ENCODE measurements around the gene HOXB2. TPM values are rescaled to one million over a fixed set of nuclear protein-coding genes. Genes with fewer than 3 reads are reported as not detected.

The HOXB2 gene
- polyA plus RNA-seq, 3 donors: 1.6 to 3.8 (median 3.3) TPM

GRCh38 chr17:48564188-48565021 is 19.5 kb upstream of the HOXB2 start:
- H3K36me3 ChIP-seq (replicated peaks in 1 of 2; ENCODE audit: control insufficient read depth in 1 of 2, insufficient read depth in 2 of 2, low read length in 2 of 2): no peaks in the 10 kb centered on the region
- no peak overlapping the region for H3K4me2 ChIP-seq (replicated peaks; ENCODE audit: extremely low read depth, low read length, poor library complexity, severe bottlenecking)
- no peak overlapping the region for H3K27ac Mint-ChIP-seq
- no peaks in the 10 kb centered on the region for H3K79me2 ChIP-seq (ENCODE audit: insufficient read depth, low read length)
- WGBS (ENCODE audit: insufficient coverage): 29% methylated on average over 66 of the region's 73 CpGs
- H3K4me1 Mint-ChIP-seq: peaks cover 10% of the 10 kb centered on the region
- peaks cover 27 to 30% (median 29%) of the 10 kb centered on the region in 3 donors for H3K27me3 Mint-ChIP-seq (ENCODE audit: low read depth in 3 of 3)
- H3K4me1 ChIP-seq (ENCODE audit: control insufficient read depth in 1 of 2, insufficient read depth in 2 of 2, low read length in 2 of 2): peaks cover 0 to 4% of the 10 kb centered on the region in 2 donors
- TF ChIP-seq, protein P1, sequence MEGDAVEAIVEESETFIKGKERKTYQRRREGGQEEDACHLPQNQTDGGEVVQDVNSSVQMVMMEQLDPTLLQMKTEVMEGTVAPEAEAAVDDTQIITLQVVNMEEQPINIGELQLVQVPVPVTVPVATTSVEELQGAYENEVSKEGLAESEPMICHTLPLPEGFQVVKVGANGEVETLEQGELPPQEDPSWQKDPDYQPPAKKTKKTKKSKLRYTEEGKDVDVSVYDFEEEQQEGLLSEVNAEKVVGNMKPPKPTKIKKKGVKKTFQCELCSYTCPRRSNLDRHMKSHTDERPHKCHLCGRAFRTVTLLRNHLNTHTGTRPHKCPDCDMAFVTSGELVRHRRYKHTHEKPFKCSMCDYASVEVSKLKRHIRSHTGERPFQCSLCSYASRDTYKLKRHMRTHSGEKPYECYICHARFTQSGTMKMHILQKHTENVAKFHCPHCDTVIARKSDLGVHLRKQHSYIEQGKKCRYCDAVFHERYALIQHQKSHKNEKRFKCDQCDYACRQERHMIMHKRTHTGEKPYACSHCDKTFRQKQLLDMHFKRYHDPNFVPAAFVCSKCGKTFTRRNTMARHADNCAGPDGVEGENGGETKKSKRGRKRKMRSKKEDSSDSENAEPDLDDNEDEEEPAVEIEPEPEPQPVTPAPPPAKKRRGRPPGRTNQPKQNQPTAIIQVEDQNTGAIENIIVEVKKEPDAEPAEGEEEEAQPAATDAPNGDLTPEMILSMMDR (IDR thresholded peaks at IDR 0.05): no peak
- no peak for DNase-seq
- peaks cover 41 to 70% of the 10 kb centered on the region in 2 donors for H3K27me3 ChIP-seq (ENCODE audit: control insufficient read depth in 2 of 2, insufficient read depth in 2 of 2, low read length in 2 of 2)
- no peak overlapping the region for H2AFZ ChIP-seq (ENCODE audit: insufficient read depth, low read depth, low read length, poor library complexity, severe bottlenecking)
- peak overlapping the region in 1 of 2 donors; percentile 67 for H3K4me3 Mint-ChIP-seq
- no peak overlapping the region for H3K27ac ChIP-seq (ENCODE audit: low read depth in 1 of 2, low read length in 2 of 2)
- H3K9me3 Mint-ChIP-seq: peaks cover 0 to 8% (median 2%) of the 10 kb centered on the region in 7 donors
- H3K9me3 ChIP-seq (replicated peaks in 1 of 2; ENCODE audit: control insufficient read depth in 1 of 2, insufficient read depth in 1 of 2, low read length in 2 of 2): no peaks in the 10 kb centered on the region
- intact Hi-C loops (cut with micrococcal nuclease): no loop called here
- no peak overlapping the region for H3K9ac ChIP-seq (ENCODE audit: insufficient read depth, low read length, poor library complexity, severe bottlenecking)
- H3K4me3 ChIP-seq (replicated peaks in 1 of 3; ENCODE audit: low read depth in 2 of 3, low read length in 3 of 3): no peak overlapping the region
- H4K20me1 ChIP-seq (ENCODE audit: insufficient read depth, low read length): no peaks in the 10 kb centered on the region
- H3K36me3 Mint-ChIP-seq: peaks cover 2 to 8% of the 10 kb centered on the region in 2 donors

GRCh38 chr17:48563867-48564187 is 18.9 kb upstream of the HOXB2 start:
- Mint-ChIP-seq H3K27me3 (ENCODE audit: low read depth in 3 of 3) (peaks cover 29 to 32% (median 31%) of the 10 kb centered on the region in 3 donors), H3K36me3 (peaks cover 2 to 8% of the 10 kb centered on the region in 2 donors), H3K9me3 (peaks cover 0 to 6% (median 2%) of the 10 kb centered on the region in 7 donors), H3K4me1 (peaks cover 7% of the 10 kb centered on the region), H3K27ac (no peak overlapping the region), H3K4me3 (peak overlapping the region in 1 of 2 donors; percentile 56)
- H3K9ac ChIP-seq (ENCODE audit: insufficient read depth, low read length, poor library complexity, severe bottlenecking): no peak overlapping the region
- WGBS (ENCODE audit: insufficient coverage): 79% methylated on average over 4 of the region's 10 CpGs
- H3K4me2 ChIP-seq (replicated peaks; ENCODE audit: extremely low read depth, low read length, poor library complexity, severe bottlenecking): no peak overlapping the region
- no peaks in the 10 kb centered on the region for H3K9me3 ChIP-seq (replicated peaks in 1 of 2; ENCODE audit: control insufficient read depth in 1 of 2, insufficient read depth in 1 of 2, low read length in 2 of 2)
- TF ChIP-seq, protein P1 (IDR thresholded peaks at IDR 0.05): no peak
- no peaks in the 10 kb centered on the region for H4K20me1 ChIP-seq (ENCODE audit: insufficient read depth, low read length)
- H3K27ac ChIP-seq (ENCODE audit: low read depth in 1 of 2, low read length in 2 of 2): no peak overlapping the region
- DNase-seq: no peak
- peaks cover 35 to 64% of the 10 kb centered on the region in 2 donors for H3K27me3 ChIP-seq (ENCODE audit: control insufficient read depth in 2 of 2, insufficient read depth in 2 of 2, low read length in 2 of 2)
- H3K36me3 ChIP-seq (replicated peaks in 1 of 2; ENCODE audit: control insufficient read depth in 1 of 2, insufficient read depth in 2 of 2, low read length in 2 of 2): no peaks in the 10 kb centered on the region
- no peak overlapping the region for H2AFZ ChIP-seq (ENCODE audit: insufficient read depth, low read depth, low read length, poor library complexity, severe bottlenecking)
- peaks cover 0 to 4% of the 10 kb centered on the region in 2 donors for H3K4me1 ChIP-seq (ENCODE audit: control insufficient read depth in 1 of 2, insufficient read depth in 2 of 2, low read length in 2 of 2)
- intact Hi-C loops (cut with micrococcal nuclease): no loop called here
- no peak overlapping the region for H3K4me3 ChIP-seq (replicated peaks in 1 of 3; ENCODE audit: low read depth in 2 of 3, low read length in 3 of 3)
- no peaks in the 10 kb centered on the region for H3K79me2 ChIP-seq (ENCODE audit: insufficient read depth, low read length)

All from CD14-positive monocyte (primary cell).